ENCODE results near the gene SH3PXD2B. TPM values are rescaled to one million over a fixed set of nuclear protein-coding genes. Genes with fewer than 3 reads are reported as not detected.
"Not testable (repeated sequence)": the region's sequence is repeated elsewhere in the genome, so short reads cannot be mapped to it uniquely, and the experiment has no call there.

The SH3PXD2B gene
- total RNA-seq, 3 donors from 2014 or later, result 35.3 to 118 (median 43.9) TPM

- TF ChIP-seq CTCF (IDR thresholded peaks at IDR 0.05) (peak; percentile 29 to 44 (median 41)), POLR2AphosphoS5 (IDR thresholded peaks at IDR 0.05) (no peak), POLR2A (IDR thresholded peaks at IDR 0.05) (no peak)
- Histone ChIP-seq H3K9me3 (peaks cover 9 to 15% of the 10 kb centered on the region in 2 donors), H3K27me3 (no peaks in the 10 kb centered on the region), H3K36me3 (no peaks in the 10 kb centered on the region), H3K4me3 (no peak overlapping the region), H3K27ac (no peak overlapping the region), H3K4me1 (no peaks in the 10 kb centered on the region)
- intact Hi-C loops (cut with DNase I; ENCODE audit: low total_unique reads), result no loop called here
- DNase-seq (ENCODE audit: low spot score in 2 of 2), result no peak
These were observed 83.4 kb downstream of the SH3PXD2B start for GRCh38 chr5:172370648-172371545.

GRCh38 chr5:172370237-172370640 lies 84.1 kb downstream of the SH3PXD2B start:
- no peaks in the 10 kb centered on the region for H3K4me1 ChIP-seq
- H3K27me3 ChIP-seq, result no peaks in the 10 kb centered on the region
- TF ChIP-seq POLR2AphosphoS5 (IDR thresholded peaks at IDR 0.05), result peak in 1 of 3 donors; percentile 13
- TF ChIP-seq CTCF (IDR thresholded peaks at IDR 0.05), result no peak
- peaks cover 9 to 15% of the 10 kb centered on the region in 2 donors for H3K9me3 ChIP-seq
- no peak for DNase-seq (ENCODE audit: low spot score in 2 of 2)
- intact Hi-C loops (cut with DNase I; ENCODE audit: low total_unique reads), result no loop called here
- H3K36me3 ChIP-seq, result no peaks in the 10 kb centered on the region
- no peak overlapping the region for H3K4me3 ChIP-seq
- H3K27ac ChIP-seq, result no peak overlapping the region

- DNase-seq (ENCODE audit: low spot score in 2 of 2); H3K36me3 ChIP-seq; H3K4me1 ChIP-seq; intact Hi-C loops (cut with DNase I; ENCODE audit: low total_unique reads); H3K4me3 ChIP-seq; H3K27me3 ChIP-seq; H3K27ac ChIP-seq: not testable (repeated sequence)
- peaks cover 9 to 15% of the 10 kb centered on the region in 2 donors for H3K9me3 ChIP-seq
These were observed 85.6 kb downstream of the SH3PXD2B start for GRCh38 chr5:172368699-172369098.

- H3K27ac ChIP-seq, result no peak overlapping the region
- no peaks in the 10 kb centered on the region for H3K4me1 ChIP-seq
- intact Hi-C loops (cut with DNase I; ENCODE audit: low total_unique reads), result no loop called here
- no peak overlapping the region for H3K4me3 ChIP-seq
- no peaks in the 10 kb centered on the region for H3K27me3 ChIP-seq
- no peak for TF ChIP-seq CTCF (IDR thresholded peaks at IDR 0.05)
- TF ChIP-seq POLR2A (IDR thresholded peaks at IDR 0.05), result no peak
- TF ChIP-seq POLR2AphosphoS5 (IDR thresholded peaks at IDR 0.05), result no peak
- peaks cover 2 to 4% of the 10 kb centered on the region in 2 donors for H3K9me3 ChIP-seq
- H3K36me3 ChIP-seq, result no peaks in the 10 kb centered on the region
- no peak for DNase-seq (ENCODE audit: low spot score in 2 of 2)
These were observed 88.2 kb downstream of the SH3PXD2B start for GRCh38 chr5:172365948-172366608.

GRCh38 chr5:172364773-172365172 lies 89.6 kb downstream of the SH3PXD2B start:
- H3K36me3 ChIP-seq, result no peaks in the 10 kb centered on the region
- H3K27ac ChIP-seq, result no peak overlapping the region
- no peaks in the 10 kb centered on the region for H3K4me1 ChIP-seq
- intact Hi-C loops (cut with DNase I; ENCODE audit: low total_unique reads), result no loop called here
- no peaks in the 10 kb centered on the region for H3K27me3 ChIP-seq
- H3K4me3 ChIP-seq, result no peak overlapping the region
- TF ChIP-seq CTCF (IDR thresholded peaks at IDR 0.05) (no peak), POLR2AphosphoS5 (IDR thresholded peaks at IDR 0.05) (no peak), POLR2A (IDR thresholded peaks at IDR 0.05) (no peak)
- no peak for DNase-seq (ENCODE audit: low spot score in 2 of 2)
- no peaks in the 10 kb centered on the region for H3K9me3 ChIP-seq
